ENCODE results near the gene HTRA1. TPM values are rescaled to one million over a fixed set of nuclear protein-coding genes. Genes with fewer than 3 reads are reported as not detected.

The HTRA1 gene
- polyA plus RNA-seq, 1 donor from 2014 or later: 1.4 TPM

DNA sequence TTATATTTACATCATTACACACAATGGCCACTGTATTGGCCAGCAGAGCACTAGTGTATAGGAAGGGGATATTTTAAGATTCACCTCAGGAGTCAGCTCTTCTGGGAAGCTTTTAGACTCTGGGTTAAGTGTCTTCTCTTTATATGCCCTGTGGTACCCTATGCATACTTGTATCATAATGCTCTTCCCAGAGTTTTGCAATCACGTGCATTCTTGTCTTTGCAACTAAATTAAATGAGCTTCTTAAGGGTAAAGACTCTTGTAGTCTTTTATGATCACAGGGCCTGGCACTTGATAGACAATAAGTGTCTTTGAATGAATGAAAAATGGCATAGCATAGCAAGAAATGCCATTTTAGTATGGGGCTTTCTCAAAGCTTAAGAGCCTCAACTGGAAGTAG is 42.3 kb upstream of the HTRA1 start:
- Histone ChIP-seq H3K27ac (ENCODE audit: low read length) (no peak overlapping the region), H3K27me3 (ENCODE audit: insufficient read depth, low read depth, low read length) (no peaks in the 10 kb centered on the region), H3K9me3 (ENCODE audit: low read length) (no peaks in the 10 kb centered on the region), H3K4me3 (ENCODE audit: low read length) (no peak overlapping the region), H4K20me1 (ENCODE audit: insufficient read depth) (no peaks in the 10 kb centered on the region), H2AFZ (ENCODE audit: low read depth, low read length) (no peak overlapping the region), H3K36me3 (ENCODE audit: insufficient read depth, low read length) (no peaks in the 10 kb centered on the region), H3F3A (ENCODE audit: insufficient read depth, low read length, poor library complexity, severe bottlenecking) (no peaks in the 10 kb centered on the region), H3K4me2 (ENCODE audit: low read length) (no peak overlapping the region), H3K79me2 (replicated peaks; ENCODE audit: insufficient read depth, low read length) (no peaks in the 10 kb centered on the region), H3K9ac (ENCODE audit: low read length) (no peak overlapping the region), H3K9me2 (ENCODE audit: insufficient read depth, low read length) (no peaks in the 10 kb centered on the region)
- TF ChIP-seq RAD21 (conservative IDR thresholded peaks at IDR 0.05) (no peak), EP300 (conservative IDR thresholded peaks at IDR 0.05; ENCODE audit: poor library complexity, severe bottlenecking) (no peak), TAF1 (IDR thresholded peaks at IDR 0.05; ENCODE audit: low read depth) (no peak), POLR2AphosphoS5 (IDR thresholded peaks at IDR 0.05) (no peak), SMC3 (conservative IDR thresholded peaks at IDR 0.05; ENCODE audit: poor library complexity) (no peak), EZH2 (IDR thresholded peaks at IDR 0.05; ENCODE audit: borderline replicate concordance, insufficient read depth, low read length, poor library complexity, severe bottlenecking) (no peak), MXI1 (conservative IDR thresholded peaks at IDR 0.05; ENCODE audit: poor library complexity, severe bottlenecking) (no peak)
- TF ChIP-seq, protein P1, sequence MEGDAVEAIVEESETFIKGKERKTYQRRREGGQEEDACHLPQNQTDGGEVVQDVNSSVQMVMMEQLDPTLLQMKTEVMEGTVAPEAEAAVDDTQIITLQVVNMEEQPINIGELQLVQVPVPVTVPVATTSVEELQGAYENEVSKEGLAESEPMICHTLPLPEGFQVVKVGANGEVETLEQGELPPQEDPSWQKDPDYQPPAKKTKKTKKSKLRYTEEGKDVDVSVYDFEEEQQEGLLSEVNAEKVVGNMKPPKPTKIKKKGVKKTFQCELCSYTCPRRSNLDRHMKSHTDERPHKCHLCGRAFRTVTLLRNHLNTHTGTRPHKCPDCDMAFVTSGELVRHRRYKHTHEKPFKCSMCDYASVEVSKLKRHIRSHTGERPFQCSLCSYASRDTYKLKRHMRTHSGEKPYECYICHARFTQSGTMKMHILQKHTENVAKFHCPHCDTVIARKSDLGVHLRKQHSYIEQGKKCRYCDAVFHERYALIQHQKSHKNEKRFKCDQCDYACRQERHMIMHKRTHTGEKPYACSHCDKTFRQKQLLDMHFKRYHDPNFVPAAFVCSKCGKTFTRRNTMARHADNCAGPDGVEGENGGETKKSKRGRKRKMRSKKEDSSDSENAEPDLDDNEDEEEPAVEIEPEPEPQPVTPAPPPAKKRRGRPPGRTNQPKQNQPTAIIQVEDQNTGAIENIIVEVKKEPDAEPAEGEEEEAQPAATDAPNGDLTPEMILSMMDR (IDR thresholded peaks at IDR 0.05; ENCODE audit: poor library complexity, severe bottlenecking): no peak
- TF ChIP-seq, protein P2, sequence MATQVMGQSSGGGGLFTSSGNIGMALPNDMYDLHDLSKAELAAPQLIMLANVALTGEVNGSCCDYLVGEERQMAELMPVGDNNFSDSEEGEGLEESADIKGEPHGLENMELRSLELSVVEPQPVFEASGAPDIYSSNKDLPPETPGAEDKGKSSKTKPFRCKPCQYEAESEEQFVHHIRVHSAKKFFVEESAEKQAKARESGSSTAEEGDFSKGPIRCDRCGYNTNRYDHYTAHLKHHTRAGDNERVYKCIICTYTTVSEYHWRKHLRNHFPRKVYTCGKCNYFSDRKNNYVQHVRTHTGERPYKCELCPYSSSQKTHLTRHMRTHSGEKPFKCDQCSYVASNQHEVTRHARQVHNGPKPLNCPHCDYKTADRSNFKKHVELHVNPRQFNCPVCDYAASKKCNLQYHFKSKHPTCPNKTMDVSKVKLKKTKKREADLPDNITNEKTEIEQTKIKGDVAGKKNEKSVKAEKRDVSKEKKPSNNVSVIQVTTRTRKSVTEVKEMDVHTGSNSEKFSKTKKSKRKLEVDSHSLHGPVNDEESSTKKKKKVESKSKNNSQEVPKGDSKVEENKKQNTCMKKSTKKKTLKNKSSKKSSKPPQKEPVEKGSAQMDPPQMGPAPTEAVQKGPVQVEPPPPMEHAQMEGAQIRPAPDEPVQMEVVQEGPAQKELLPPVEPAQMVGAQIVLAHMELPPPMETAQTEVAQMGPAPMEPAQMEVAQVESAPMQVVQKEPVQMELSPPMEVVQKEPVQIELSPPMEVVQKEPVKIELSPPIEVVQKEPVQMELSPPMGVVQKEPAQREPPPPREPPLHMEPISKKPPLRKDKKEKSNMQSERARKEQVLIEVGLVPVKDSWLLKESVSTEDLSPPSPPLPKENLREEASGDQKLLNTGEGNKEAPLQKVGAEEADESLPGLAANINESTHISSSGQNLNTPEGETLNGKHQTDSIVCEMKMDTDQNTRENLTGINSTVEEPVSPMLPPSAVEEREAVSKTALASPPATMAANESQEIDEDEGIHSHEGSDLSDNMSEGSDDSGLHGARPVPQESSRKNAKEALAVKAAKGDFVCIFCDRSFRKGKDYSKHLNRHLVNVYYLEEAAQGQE (IDR thresholded peaks at IDR 0.05; ENCODE audit: borderline replicate concordance): no peak

DNA sequence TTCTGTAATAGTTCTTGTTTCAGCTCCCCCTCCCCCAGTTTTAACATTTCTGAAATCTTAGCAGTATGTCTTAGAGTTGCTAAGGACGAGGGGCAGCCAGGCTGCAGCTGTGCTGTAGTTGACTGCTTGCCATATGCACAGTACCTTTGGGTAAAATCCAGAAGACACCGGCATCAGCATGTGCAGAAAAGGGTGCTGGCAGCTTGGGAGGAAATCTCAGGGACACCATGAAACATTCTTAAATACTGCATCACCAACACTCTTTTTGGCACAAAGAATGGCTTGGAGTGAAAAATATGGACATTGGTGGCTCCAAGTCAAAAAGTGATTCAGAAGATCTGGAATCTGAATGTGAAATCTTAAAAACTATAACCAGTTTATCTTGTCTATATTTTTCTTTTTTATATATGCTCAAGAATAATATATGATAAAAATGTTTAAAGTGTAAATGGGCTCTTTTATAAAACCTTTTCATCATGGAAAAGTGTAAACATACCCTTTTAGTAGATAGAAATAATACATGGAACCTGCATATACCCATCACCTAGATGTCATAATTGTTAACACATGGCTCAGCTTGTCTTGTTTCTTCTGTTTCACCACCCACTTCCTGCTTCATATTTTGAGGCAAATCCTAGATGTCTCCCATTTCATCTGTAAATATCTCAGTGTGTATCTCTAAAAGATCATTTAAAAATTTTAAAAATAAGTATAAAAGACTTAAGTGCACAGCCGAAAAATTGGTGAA is 41.3 kb upstream of the HTRA1 start:
- Histone ChIP-seq H3K27me3 (ENCODE audit: insufficient read depth, low read depth, low read length) (no peaks in the 10 kb centered on the region), H3K4me2 (ENCODE audit: low read length) (no peak overlapping the region), H3F3A (ENCODE audit: insufficient read depth, low read length, poor library complexity, severe bottlenecking) (no peaks in the 10 kb centered on the region), H3K9ac (ENCODE audit: low read length) (no peak overlapping the region), H3K9me3 (ENCODE audit: low read length) (no peaks in the 10 kb centered on the region), H4K20me1 (ENCODE audit: insufficient read depth) (no peaks in the 10 kb centered on the region), H3K79me2 (replicated peaks; ENCODE audit: insufficient read depth, low read length) (no peaks in the 10 kb centered on the region), H3K36me3 (ENCODE audit: insufficient read depth, low read length) (no peaks in the 10 kb centered on the region), H2AFZ (ENCODE audit: low read depth, low read length) (no peak overlapping the region), H3K4me3 (ENCODE audit: low read length) (no peak overlapping the region), H3K9me2 (ENCODE audit: insufficient read depth, low read length) (no peaks in the 10 kb centered on the region), H3K27ac (ENCODE audit: low read length) (no peak overlapping the region)
- TF ChIP-seq MXI1 (conservative IDR thresholded peaks at IDR 0.05; ENCODE audit: poor library complexity, severe bottlenecking): no peak
- no peak for TF ChIP-seq RAD21 (conservative IDR thresholded peaks at IDR 0.05)
- no peak for TF ChIP-seq TAF1 (IDR thresholded peaks at IDR 0.05; ENCODE audit: low read depth)
- TF ChIP-seq, protein P2 (IDR thresholded peaks at IDR 0.05; ENCODE audit: borderline replicate concordance): no peak
- no peak for TF ChIP-seq EP300 (conservative IDR thresholded peaks at IDR 0.05; ENCODE audit: poor library complexity, severe bottlenecking)
- TF ChIP-seq, protein P1 (IDR thresholded peaks at IDR 0.05; ENCODE audit: poor library complexity, severe bottlenecking): no peak
- TF ChIP-seq SMC3 (conservative IDR thresholded peaks at IDR 0.05; ENCODE audit: poor library complexity): no peak
- no peak for TF ChIP-seq POLR2AphosphoS5 (IDR thresholded peaks at IDR 0.05)
